HepG2 (cell line): Measurements from ENCODE around the gene TRIO. TPM values are rescaled to one million over a fixed set of nuclear protein-coding genes. Genes with fewer than 3 reads are reported as not detected.

ENCODE experiments used
- ASH2L ChIP-seq: fragments of 300-600, 200-600 bp; sonication (generic); IDR thresholded peaks from 2 replicates; pipeline ENCODE4 v1.7.0; 2017; ENCODE audit warnings: low read depth, mild to moderate bottlenecking, moderate library complexity, mixed read lengths, low read length; ENCODE audit not compliant: insufficient read length
- EHMT2 ChIP-seq: fragments of 200-600 bp; sonication (generic); IDR thresholded peaks from 2 replicates; pipeline ENCODE4 v1.7.0; 2017; ENCODE audit warnings: antibody characterized with exemption, low read depth, low read length, borderline replicate concordance
- FOSL2 ChIP-seq: sonication (generic); formaldehyde crosslinking; IDR thresholded peaks from 2 replicates; pipeline ENCODE4 v1.4.0; 2020; ENCODE audit warnings: missing genetic modification reagents
- GPN1 ChIP-seq: sonication (generic); formaldehyde crosslinking; IDR thresholded peaks from 2 replicates; pipeline ENCODE4 v1.5.1; 2020; ENCODE audit warnings: missing genetic modification reagents, borderline replicate concordance
- GRHL1 ChIP-seq: sonication (generic); formaldehyde crosslinking; conservative IDR thresholded peaks from 2 replicates; pipeline ENCODE4 v1.8.0; 2022; ENCODE audit warnings: missing genetic modification reagents
- HDAC6 ChIP-seq: fragments of 200-600 bp; sonication (generic); IDR thresholded peaks from 2 replicates; pipeline ENCODE4 v1.7.0; 2017; ENCODE audit warnings: mild to moderate bottlenecking, antibody characterized with exemption, low read length, low read depth
- ISL2 ChIP-seq: sonication (generic); formaldehyde crosslinking; IDR thresholded peaks from 2 replicates; pipeline ENCODE4 v1.5.0; 2020; ENCODE audit warnings: missing genetic modification reagents
- KDM2A ChIP-seq: sonication (generic); formaldehyde crosslinking; IDR thresholded peaks from 2 replicates; pipeline ENCODE4 v1.4.0; 2020; ENCODE audit warnings: low read depth, missing genetic modification reagents, borderline replicate concordance
- NFIB ChIP-seq: sonication (generic); formaldehyde crosslinking; IDR thresholded peaks from 2 replicates; pipeline ENCODE4 v1.9.0; 2021; ENCODE audit warnings: missing genetic modification reagents, mild to moderate bottlenecking, borderline replicate concordance
- SSRP1 ChIP-seq: IDR thresholded peaks from 2 replicates; pipeline ENCODE4 v1.6.1; 2016; ENCODE audit warnings: control low read depth
- TCF7L2 ChIP-seq: IDR thresholded peaks from 2 replicates; pipeline ENCODE4 v1.6.1; 2011; ENCODE audit warnings: mild to moderate bottlenecking, low read depth, low read length, moderate library complexity
- TRAFD1 ChIP-seq: sonication (generic); formaldehyde crosslinking; IDR thresholded peaks from 2 replicates; pipeline ENCODE4 v1.5.1; 2020; ENCODE audit warnings: missing genetic modification reagents, mild to moderate bottlenecking, borderline replicate concordance
- XBP1 ChIP-seq: sonication (generic); formaldehyde crosslinking; IDR thresholded peaks from 2 replicates; pipeline ENCODE4 v1.5.0; 2020; ENCODE audit warnings: missing genetic modification reagents
- ZHX1 ChIP-seq: sonication (generic); formaldehyde crosslinking; IDR thresholded peaks from 2 replicates; pipeline ENCODE4 v1.8.1; 2022; ENCODE audit warnings: low read depth, mild to moderate bottlenecking, missing genetic modification reagents
- ZNF124 ChIP-seq: sonication (generic); formaldehyde crosslinking; IDR thresholded peaks from 2 replicates; pipeline ENCODE4 v1.4.0; 2020; ENCODE audit warnings: missing genetic modification reagents
- ZNF235 ChIP-seq: sonication (generic); formaldehyde crosslinking; IDR thresholded peaks from 2 replicates; pipeline ENCODE4 v1.8.1; 2023; ENCODE audit warnings: mild to moderate bottlenecking, missing genetic modification reagents, borderline replicate concordance
- ZNF737 ChIP-seq: sonication (generic); formaldehyde crosslinking; IDR thresholded peaks from 2 replicates; pipeline ENCODE4 v1.5.0; 2020; ENCODE audit warnings: missing genetic modification reagents, mild to moderate bottlenecking, borderline replicate concordance
- ZNF761 ChIP-seq: sonication (generic); formaldehyde crosslinking; conservative IDR thresholded peaks from 2 replicates; pipeline ENCODE4 v1.4.0; 2020; ENCODE audit warnings: mild to moderate bottlenecking, missing genetic modification reagents
- polyA plus RNA-seq, 8 experiments: library from polyadenylated mRNA; depleted of rRNA in 3 of 8; stranded (reverse) in 7 of 8; unstranded in 1 of 8; fragments of >200 nt; fragmentation: Illumina TruSeq in 4 of 8; extraction: Trizol in 4 of 8; gene quantifications; 2 replicates each; pipeline versions ENCODE4 v1.2.1 to v1.2.3, GENCODE V29; 2011 to 2016; ENCODE audit warnings: low read depth in 4 of 8, missing spikeins in 1 of 8, mixed read lengths in 1 of 8; ENCODE audit not compliant: insufficient read depth in 1 of 8
- total RNA-seq, 5 experiments: library from RNA; depleted of rRNA; stranded (reverse); fragments of >200 nt; fragmentation: Illumina TruSeq; extraction: Trizol; gene quantifications; 2 replicates each; pipeline ENCODE4 v1.2.3, GENCODE V29; 2016; ENCODE audit warnings: low read depth in 1 of 5
- TF ChIP-seq, protein P1 (sequence below): sonication (generic); formaldehyde crosslinking; IDR thresholded peaks from 2 replicates; pipeline ENCODE4 v1.4.0; 2020; ENCODE audit warnings: missing genetic modification reagents, mild to moderate bottlenecking, borderline replicate concordance
- TF ChIP-seq, protein P2 (sequence below): sonication (generic); formaldehyde crosslinking; IDR thresholded peaks from 2 replicates; pipeline ENCODE4 v1.8.1; 2023; ENCODE audit warnings: mild to moderate bottlenecking, missing genetic modification reagents

TRIO gene
- total and polyA plus RNA-seq, 2 of the 13 experiments (the other 11 are each of a cell fraction or from before 2014, with no cell fraction given), result 45.2 to 45.9 TPM

DNA sequence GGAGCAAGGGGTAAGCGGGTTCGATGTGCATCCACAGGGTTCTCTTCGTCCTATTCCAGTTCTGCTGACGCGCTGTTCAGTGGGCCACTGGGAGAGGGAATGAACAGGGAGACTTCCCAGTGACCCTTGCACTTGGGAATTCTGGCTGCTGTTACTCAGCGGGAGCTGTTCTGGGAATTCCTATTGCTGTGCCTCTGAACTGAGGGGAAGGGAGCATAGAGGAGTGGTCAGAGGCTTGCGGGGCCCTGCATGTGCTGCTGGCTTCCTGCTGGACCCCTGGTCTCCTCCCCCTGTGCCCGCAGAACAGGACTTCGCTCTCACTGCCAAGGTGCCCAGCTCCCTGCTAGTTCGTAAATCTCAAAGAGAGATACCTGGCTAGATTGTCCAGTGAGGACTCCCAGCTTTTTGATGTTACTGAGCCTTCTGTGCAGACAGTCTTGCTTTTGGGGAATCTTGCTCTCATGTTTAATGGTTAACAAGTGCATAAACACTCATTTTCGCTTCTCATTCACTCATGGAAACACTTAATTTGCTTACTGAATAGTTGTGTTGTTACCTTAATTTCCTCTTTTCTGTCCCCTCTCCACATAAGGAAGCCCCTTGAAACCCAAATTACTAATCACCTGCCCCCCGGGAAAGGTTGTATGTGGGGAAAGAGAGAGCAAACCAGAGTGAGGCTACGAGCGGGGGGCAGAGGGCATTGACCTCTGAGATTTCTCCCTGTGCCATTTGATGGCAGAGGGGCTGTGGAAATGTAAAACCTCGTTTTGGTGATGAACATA lies 5.9 kb downstream of the TRIO start (continued):
- TF ChIP-seq ZHX1 (CRISPR knock-in tag) (no peak), XBP1 (no peak), NFIB (no peak), ISL2 (CRISPR knock-in tag) (peak; percentile 15; the same call in 1 of the 2 replicates), ZNF235 (no peak), TCF7L2 (no peak), ZNF124 (CRISPR knock-in tag) (no peak), KDM2A (CRISPR knock-in tag) (peak; percentile 43; the same call in 1 of the 2 replicates), FOSL2 (peak; percentile 71), EHMT2 (no peak), SSRP1 (CRISPR knock-in tag) (no peak), ASH2L (no peak), GRHL1 (CRISPR knock-in tag) (no peak), GPN1 (CRISPR knock-in tag) (no peak), ZNF761 (CRISPR knock-in tag) (no peak), TRAFD1 (CRISPR knock-in tag) (no peak), ZNF737 (no peak), HDAC6 (no peak)
- TF ChIP-seq, protein P1, sequence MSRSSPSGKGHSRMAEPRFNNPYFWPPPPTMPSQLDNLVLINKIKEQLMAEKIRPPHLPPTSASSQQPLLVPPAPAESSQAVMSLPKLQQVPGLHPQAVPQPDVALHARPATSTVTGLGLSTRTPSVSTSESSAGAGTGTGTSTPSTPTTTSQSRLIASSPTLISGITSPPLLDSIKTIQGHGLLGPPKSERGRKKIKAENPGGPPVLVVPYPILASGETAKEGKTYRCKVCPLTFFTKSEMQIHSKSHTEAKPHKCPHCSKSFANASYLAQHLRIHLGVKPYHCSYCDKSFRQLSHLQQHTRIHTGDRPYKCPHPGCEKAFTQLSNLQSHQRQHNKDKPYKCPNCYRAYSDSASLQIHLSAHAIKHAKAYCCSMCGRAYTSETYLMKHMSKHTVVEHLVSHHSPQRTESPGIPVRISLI (CRISPR knock-in tag), result no peak; the same call in 1 of the 2 replicates
- TF ChIP-seq, protein P2, sequence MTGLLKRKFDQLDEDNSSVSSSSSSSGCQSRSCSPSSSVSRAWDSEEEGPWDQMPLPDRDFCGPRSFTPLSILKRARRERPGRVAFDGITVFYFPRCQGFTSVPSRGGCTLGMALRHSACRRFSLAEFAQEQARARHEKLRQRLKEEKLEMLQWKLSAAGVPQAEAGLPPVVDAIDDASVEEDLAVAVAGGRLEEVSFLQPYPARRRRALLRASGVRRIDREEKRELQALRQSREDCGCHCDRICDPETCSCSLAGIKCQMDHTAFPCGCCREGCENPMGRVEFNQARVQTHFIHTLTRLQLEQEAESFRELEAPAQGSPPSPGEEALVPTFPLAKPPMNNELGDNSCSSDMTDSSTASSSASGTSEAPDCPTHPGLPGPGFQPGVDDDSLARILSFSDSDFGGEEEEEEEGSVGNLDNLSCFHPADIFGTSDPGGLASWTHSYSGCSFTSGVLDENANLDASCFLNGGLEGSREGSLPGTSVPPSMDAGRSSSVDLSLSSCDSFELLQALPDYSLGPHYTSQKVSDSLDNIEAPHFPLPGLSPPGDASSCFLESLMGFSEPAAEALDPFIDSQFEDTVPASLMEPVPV (CRISPR knock-in tag), result no peak
